ENCODE measurements around the gene MRM1.

DNA sequence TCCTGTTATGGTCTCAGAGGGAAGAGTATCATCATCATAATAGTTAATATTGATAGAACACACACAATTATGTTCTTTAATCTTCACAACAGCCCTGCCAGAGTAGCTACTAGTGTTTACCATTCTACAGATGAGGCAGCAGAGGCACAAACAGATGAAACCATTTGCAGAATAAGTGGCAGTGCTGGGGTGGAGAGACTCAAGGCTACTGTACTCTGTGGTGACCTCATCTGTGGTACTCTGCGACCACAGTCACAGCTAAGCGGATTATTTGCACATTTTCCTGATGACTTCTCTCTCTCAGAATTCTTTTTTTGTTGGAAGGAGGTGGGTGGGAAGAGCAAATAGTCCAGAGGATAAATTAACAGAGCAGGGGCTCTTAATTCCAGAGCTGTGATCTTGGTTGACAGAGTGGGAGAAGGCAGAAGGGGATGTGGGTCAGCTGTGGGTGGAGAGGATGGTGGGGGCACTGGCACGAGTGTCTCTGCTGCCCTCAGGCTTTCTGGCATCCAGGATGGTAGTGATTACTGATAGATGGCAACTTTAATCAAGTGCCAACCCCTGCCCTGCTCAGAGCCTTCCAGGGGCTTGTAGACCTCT, 41.8 kb downstream of the MRM1 start:
- TF ChIP-seq, protein P1, sequence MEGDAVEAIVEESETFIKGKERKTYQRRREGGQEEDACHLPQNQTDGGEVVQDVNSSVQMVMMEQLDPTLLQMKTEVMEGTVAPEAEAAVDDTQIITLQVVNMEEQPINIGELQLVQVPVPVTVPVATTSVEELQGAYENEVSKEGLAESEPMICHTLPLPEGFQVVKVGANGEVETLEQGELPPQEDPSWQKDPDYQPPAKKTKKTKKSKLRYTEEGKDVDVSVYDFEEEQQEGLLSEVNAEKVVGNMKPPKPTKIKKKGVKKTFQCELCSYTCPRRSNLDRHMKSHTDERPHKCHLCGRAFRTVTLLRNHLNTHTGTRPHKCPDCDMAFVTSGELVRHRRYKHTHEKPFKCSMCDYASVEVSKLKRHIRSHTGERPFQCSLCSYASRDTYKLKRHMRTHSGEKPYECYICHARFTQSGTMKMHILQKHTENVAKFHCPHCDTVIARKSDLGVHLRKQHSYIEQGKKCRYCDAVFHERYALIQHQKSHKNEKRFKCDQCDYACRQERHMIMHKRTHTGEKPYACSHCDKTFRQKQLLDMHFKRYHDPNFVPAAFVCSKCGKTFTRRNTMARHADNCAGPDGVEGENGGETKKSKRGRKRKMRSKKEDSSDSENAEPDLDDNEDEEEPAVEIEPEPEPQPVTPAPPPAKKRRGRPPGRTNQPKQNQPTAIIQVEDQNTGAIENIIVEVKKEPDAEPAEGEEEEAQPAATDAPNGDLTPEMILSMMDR (IDR thresholded peaks at IDR 0.05), result no peak
- TF ChIP-seq POLR2A (IDR thresholded peaks at IDR 0.05), result no peak
